22Rv1 (cell line): ENCODE data around the gene WBP2.

Experiments used
- H3K27ac ChIP-seq: fragments of 450-650 bp; 2 replicates; pipeline ENCODE4 v1.5.1; 2017
- ZFX ChIP-seq: fragments of 450-650 bp; IDR thresholded peaks from 2 replicates; pipeline ENCODE4 v1.6.1; 2017; ENCODE audit warnings: antibody characterized with exemption, borderline replicate concordance
- TF ChIP-seq, protein P1 (sequence below): fragments of 450-650 bp; IDR thresholded peaks from 2 replicates; pipeline ENCODE4 v1.5.1; 2017; ENCODE audit warnings: mild to moderate bottlenecking

WBP2 gene

DNA sequence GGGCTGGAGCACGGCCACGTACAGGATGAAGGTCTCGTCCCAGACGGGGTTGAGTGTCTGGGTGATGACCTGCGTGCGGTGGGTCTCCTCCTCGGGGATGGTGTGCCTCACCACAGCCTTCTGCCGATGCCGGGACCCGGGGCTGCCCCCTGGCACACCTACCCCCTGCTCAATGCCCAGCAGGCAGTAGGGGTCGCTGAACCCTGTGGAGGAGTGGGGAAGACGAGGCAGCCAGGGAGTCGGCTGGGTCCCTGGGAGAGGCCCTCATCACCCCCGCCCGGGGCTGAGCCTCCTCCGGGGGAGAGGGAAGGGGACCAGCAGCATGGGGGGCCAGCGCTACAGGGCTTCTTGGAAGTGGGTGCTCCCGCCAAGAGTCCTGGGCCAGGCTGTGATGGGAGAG lies 12.7 kb downstream of the WBP2 start:
- TF ChIP-seq, protein P1, sequence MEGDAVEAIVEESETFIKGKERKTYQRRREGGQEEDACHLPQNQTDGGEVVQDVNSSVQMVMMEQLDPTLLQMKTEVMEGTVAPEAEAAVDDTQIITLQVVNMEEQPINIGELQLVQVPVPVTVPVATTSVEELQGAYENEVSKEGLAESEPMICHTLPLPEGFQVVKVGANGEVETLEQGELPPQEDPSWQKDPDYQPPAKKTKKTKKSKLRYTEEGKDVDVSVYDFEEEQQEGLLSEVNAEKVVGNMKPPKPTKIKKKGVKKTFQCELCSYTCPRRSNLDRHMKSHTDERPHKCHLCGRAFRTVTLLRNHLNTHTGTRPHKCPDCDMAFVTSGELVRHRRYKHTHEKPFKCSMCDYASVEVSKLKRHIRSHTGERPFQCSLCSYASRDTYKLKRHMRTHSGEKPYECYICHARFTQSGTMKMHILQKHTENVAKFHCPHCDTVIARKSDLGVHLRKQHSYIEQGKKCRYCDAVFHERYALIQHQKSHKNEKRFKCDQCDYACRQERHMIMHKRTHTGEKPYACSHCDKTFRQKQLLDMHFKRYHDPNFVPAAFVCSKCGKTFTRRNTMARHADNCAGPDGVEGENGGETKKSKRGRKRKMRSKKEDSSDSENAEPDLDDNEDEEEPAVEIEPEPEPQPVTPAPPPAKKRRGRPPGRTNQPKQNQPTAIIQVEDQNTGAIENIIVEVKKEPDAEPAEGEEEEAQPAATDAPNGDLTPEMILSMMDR, result no peak
- H3K27ac ChIP-seq, result no peak overlapping the region

DNA sequence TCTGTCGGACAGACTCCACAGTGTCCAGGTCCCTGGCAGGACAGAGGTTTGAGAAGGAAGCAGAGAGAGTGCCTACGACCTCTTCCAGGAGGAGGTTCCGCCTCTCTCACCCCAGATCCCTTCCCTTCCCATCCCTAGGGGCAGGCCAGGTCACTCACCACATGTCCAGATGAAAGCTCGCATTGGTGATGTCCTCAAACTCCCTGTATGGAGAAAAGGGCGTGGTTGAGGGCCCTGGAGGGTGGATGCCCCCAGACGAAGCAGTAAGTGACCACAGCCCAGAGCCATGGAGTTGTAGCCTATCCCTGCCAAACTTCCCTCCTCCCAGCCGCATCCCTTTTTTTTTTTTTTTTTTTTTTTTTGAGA lies 14.4 kb downstream of the WBP2 start:
- H3K27ac ChIP-seq, result no peak overlapping the region
- TF ChIP-seq, protein P1, result no peak
- TF ChIP-seq ZFX, result no peak

DNA sequence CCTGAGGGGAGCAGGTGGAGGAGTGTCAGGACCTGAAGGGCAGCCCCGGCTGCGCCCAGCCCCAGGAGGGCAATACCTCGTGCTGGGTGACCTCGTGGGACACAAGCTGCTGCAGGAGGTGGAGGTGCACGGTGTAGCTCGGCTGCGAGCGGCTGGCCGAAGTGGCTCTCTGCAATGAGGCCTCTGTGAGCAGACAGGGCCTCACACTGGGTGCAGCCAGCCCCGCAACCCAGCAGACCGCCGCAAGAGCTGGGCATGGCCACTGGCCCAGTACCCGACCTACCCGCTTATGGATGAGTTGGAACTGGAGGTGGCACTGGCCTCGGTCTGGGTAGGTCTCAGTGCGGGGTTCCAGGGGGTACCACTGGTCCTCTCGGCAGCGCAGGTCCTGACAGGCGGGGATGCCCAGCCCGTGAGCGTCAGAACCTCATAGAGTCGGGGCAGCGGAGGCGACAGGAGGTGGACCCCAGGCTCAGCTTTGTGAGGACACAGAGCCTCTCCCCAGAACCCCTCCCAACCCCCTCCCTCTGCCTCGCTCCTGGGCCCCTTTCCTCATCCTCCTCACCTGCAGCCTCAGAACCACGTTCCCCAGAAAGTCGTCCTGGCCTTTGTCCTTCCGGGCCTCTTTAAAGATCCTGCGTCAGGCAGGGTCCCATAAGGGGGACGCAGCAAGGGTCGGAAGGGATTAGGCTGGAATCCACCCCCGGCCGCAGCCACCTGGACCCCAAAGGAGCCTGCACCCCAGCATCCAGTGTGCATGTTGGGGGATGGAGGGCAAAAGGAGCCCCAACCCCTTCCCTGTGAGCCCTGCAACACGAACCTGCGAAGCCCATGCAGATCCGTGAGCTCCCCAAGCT lies 15.0 kb downstream of the WBP2 start:
- H3K27ac ChIP-seq, result no peak overlapping the region
- TF ChIP-seq, protein P1, result no peak

DNA sequence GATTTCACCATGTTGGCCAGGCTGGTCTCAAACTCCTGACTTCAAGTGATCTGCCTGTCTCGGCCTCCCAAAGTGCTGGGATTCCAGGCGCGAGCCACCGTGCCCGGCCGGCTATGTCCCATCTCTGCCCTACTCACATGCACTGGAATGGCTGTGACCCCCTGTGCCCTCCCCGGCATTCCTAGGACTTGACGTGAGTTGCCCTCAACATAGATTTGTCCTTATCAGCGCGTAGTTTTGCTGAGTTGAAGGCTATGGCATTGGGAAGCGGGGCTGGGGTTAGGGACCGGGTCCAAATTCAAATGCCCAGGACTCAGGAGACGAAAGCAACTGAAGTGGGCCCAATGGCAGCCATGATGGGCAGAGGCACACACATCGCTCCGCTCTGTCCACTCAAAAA lies 16.7 kb downstream of the WBP2 start:
- no peak overlapping the region for H3K27ac ChIP-seq
- no peak for TF ChIP-seq ZFX
- TF ChIP-seq, protein P1, result no peak

DNA sequence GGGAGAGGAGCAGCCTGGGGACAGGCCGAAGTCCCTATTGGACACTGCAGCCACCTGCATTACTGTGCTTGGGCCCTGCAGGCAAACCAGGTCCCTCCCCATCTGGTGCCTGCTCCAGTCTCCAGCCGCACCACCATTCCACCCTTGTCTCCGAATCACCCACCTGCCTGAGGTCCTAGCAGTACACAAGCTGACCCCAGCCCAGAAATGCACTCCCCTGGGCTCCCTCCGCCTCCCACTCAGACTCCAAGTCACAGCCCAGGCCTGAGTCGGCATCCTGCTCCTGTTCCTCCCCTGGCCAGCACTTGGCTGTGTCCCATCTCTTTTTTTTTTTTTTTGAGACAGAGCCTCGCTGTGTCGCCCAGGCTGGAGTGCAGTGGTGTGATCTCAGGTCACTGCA lies 17.2 kb downstream of the WBP2 start:
- TF ChIP-seq, protein P1, result no peak
- TF ChIP-seq ZFX, result no peak
- H3K27ac ChIP-seq, result no peak overlapping the region

DNA sequence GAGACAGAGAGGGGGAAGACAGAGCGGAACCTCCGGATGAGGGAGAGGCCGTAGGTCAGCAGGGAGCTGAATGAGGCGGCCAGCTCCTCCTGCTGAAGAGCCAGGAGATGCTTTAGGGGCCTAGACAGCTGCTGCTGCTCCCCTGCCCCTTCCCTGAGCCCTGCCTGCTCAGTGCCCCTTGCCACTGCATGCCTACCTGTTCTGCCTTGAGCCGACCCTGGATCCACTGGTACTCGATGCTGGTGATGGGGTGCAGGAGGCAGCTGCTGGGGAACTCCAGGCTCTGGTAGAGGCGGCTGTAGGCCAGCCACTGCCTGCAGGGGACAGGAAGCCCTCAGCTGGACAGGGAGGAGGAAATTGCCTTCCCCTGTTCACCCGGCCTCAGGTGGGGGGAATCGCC lies 18.5 kb downstream of the WBP2 start:
- H3K27ac ChIP-seq, result no peak overlapping the region
- TF ChIP-seq, protein P1, result no peak
- no peak for TF ChIP-seq ZFX

DNA sequence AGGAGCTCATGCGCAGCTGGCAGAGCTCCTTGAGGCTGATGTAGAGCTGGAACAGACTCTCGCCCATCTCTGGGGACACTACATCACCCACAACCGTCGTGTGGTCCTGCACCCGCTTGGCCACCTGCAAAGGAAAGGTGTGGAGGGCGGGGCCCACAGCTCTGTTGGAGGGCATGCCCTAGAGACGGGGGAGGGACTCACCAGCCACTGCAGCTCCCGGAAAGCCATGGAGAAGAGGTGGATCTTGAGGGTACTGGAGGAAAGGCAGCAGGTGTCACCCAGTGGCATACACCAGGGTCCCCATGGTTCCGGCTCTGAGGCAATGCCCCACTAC lies 19.5 kb downstream of the WBP2 start:
- TF ChIP-seq ZFX, result no peak
- TF ChIP-seq, protein P1, result no peak
- no peak overlapping the region for H3K27ac ChIP-seq
